GM12878 (cell line): ENCODE data around the gene SERPINE2. TPM values are rescaled to one million over a fixed set of nuclear protein-coding genes. Genes with fewer than 3 reads are reported as not detected.
"Not testable (repeated sequence)": the region's sequence is repeated elsewhere in the genome, so short reads cannot be mapped to it uniquely, and the experiment has no call there.

Experiments
- ATAC-seq: fragments of 200-7000 bp; cut with Tn5 transposase; 3 replicates; pipeline ENCODE4 v1.9.1; 2020; ENCODE audit warnings: mild to moderate bottlenecking, moderate library complexity
- BruUV-seq: library from RNA; stranded (reverse); fragments of 400-500 nt; replicated peaks from 2 replicates; lab custom pipeline; 2021; lab: Mats Ljungman, UMichigan
- CTCF ChIA-PET: fragments of 300-600 bp; sonication (Branson Sonifier 250); formaldehyde crosslinking; extraction: SDS; loops from one replicate; lab custom pipeline; 2021; ENCODE audit warnings: inconsistent platforms; lab: Yijun Ruan, JAX
- POLR2A ChIA-PET: fragments of 350-600 bp; formaldehyde crosslinking; extraction: SDS; loops from one replicate; lab custom pipeline; 2021; ENCODE audit warnings: inconsistent platforms; lab: Charles Lee
- RAD21 ChIA-PET: fragments of 300-600 bp; sonication (Branson Sonifier 250); formaldehyde crosslinking; loops from one replicate; lab custom pipeline; 2023; ENCODE audit warnings: antibody characterized with exemption; ENCODE audit not compliant: unreplicated experiment; lab: Charles Lee
- SMC1A ChIA-PET: fragments of 300-600 bp; sonication (Branson Sonifier 250); formaldehyde crosslinking; loops from one replicate; lab custom pipeline; 2023; ENCODE audit not compliant: unreplicated experiment, uncharacterized antibody; lab: Charles Lee
- DNase-seq: peaks from one replicate; pipeline ENCODE4 v3.0.0-alpha.2; 2011; ENCODE audit warnings: low read depth, low spot score
- FAIRE-seq: peaks from 3 replicates; lab custom pipeline; 2011; peaks lifted over from hg19 to GRCh38; lab: Jason Lieb, UNC
- H2AFZ ChIP-seq: 2 replicates; pipeline ENCODE4 v1.6.0; 2011; ENCODE audit warnings: low read depth, low read length, control low read depth; ENCODE audit not compliant: control insufficient read depth
- H3K27ac ChIP-seq: 2 replicates; pipeline ENCODE4 v1.5.1; 2011; ENCODE audit warnings: control low read depth; ENCODE audit not compliant: control insufficient read depth, insufficient read depth
- H3K27me3 ChIP-seq, 2 experiments: replicated peaks in 1 of 2; 2 replicates each; pipeline versions ENCODE4 v1.6.0 to v1.6.1; 2011; ENCODE audit warnings: low read length in 1 of 2; ENCODE audit not compliant: control insufficient read depth in 2 of 2, insufficient read depth in 2 of 2
- H3K36me3 ChIP-seq, 2 experiments: 2 replicates each; pipeline ENCODE4 v1.5.1; 2011; ENCODE audit warnings: low read length in 1 of 2; ENCODE audit not compliant: control insufficient read depth in 2 of 2, insufficient read depth in 2 of 2
- H3K4me1 ChIP-seq: 2 replicates; pipeline ENCODE4 v1.6.1; 2011; ENCODE audit warnings: mild to moderate bottlenecking, low read length, moderate library complexity, mixed read lengths; ENCODE audit not compliant: control insufficient read depth, insufficient read depth
- H3K4me2 ChIP-seq: 2 replicates; pipeline ENCODE4 v1.6.0; 2011; ENCODE audit warnings: control low read depth; ENCODE audit not compliant: control insufficient read depth, insufficient read depth
- H3K4me3 ChIP-seq: fragments of 200-600 bp; sonication (generic); 2 replicates; pipeline ENCODE4 v1.5.1; 2016
- H3K79me2 ChIP-seq: 2 replicates; pipeline ENCODE4 v1.6.0; 2011; ENCODE audit warnings: low read length; ENCODE audit not compliant: control insufficient read depth, insufficient read depth
- H3K9ac ChIP-seq: 2 replicates; pipeline ENCODE4 v1.8.0; 2011; ENCODE audit warnings: low read length, control low read depth, mixed read lengths; ENCODE audit not compliant: control insufficient read depth, insufficient read depth
- H3K9me3 ChIP-seq: replicated peaks from 3 replicates; pipeline ENCODE4 v1.5.1; 2011; ENCODE audit warnings: mild to moderate bottlenecking, low read length; ENCODE audit not compliant: control insufficient read depth, insufficient read depth
- H4K20me1 ChIP-seq: 2 replicates; pipeline ENCODE4 v1.6.0; 2011; ENCODE audit not compliant: control insufficient read depth, insufficient read depth
- FOS ChIP-seq: IDR thresholded peaks from 3 replicates; pipeline ENCODE4 v1.6.1; 2011; ENCODE audit warnings: borderline replicate concordance; ENCODE audit not compliant: insufficient read length; ENCODE audit errors: extremely low read depth
- HDGF ChIP-seq: fragments of 450-650 bp; IDR thresholded peaks from 2 replicates; pipeline ENCODE4 v1.6.1; 2016; ENCODE audit warnings: antibody characterized with exemption
- SIX5 ChIP-seq: IDR thresholded peaks from 2 replicates; pipeline ENCODE4 v1.6.1; 2011; ENCODE audit warnings: mild to moderate bottlenecking, low read depth, low read length, moderate library complexity; ENCODE audit not compliant: severe bottlenecking
- TAF1 ChIP-seq: IDR thresholded peaks from 2 replicates; pipeline ENCODE4 v1.6.1; 2011; ENCODE audit warnings: mild to moderate bottlenecking, low read depth, low read length, borderline replicate concordance
- WGBS: methylation state at CpG from one replicate; pipeline ENCODE4 v1.1.6; 2016; ENCODE audit warnings: low lambda C conversion rate; ENCODE audit not compliant: insufficient replicate concordance, insufficient coverage; ENCODE audit errors: missing lambda C conversion rate; 5-methylcytosine and 5-hydroxymethylcytosine counted together
- in situ Hi-C: fragments of 300-500 bp; cut with MboI; formaldehyde crosslinking; loops from 9 replicates; pipeline ENCODE4 v1.14.3; 2018; ENCODE audit warnings: mixed read lengths
- intact Hi-C: fragments of 100-400 bp; cut with micrococcal nuclease; formaldehyde crosslinking; loops from one replicate; pipeline ENCODE4 v1.14.2; 2022; ENCODE audit not compliant: unreplicated experiment
- polyA plus RNA-seq, 11 experiments: library from polyadenylated mRNA; depleted of rRNA in 4 of 11; unstranded in 6 of 11; stranded (reverse) in 5 of 11; fragments of >200 nt; fragmentation: Nextera tagmentation in 4 of 11; fragmentation: Illumina TruSeq in 1 of 11; extraction: Ambion mirVana in 4 of 11; extraction: Trizol in 1 of 11; gene quantifications; 1 replicate in 1 of 11; 2 replicates in 10 of 11; pipeline versions ENCODE4 v1.2.1 to v1.2.3, GENCODE V29; 2011 to 2016; ENCODE audit warnings: inconsistent platforms in 2 of 11, missing spikeins in 2 of 11, low read depth in 1 of 11
- total RNA-seq, 4 experiments: library from RNA; depleted of rRNA in 3 of 4; stranded (reverse); fragments of >200 nt in 3 of 4; fragmentation: Illumina TruSeq in 1 of 4; extraction: Trizol in 1 of 4; gene quantifications; 2 replicates each; pipeline versions ENCODE4 v1.2.1 to v1.2.3, GENCODE V29; 2013 to 2021
- TF ChIP-seq, protein P1 (sequence below): IDR thresholded peaks from 2 replicates; pipeline ENCODE4 v1.6.1; 2011; ENCODE audit warnings: low read depth, mild to moderate bottlenecking, low read length, moderate library complexity, borderline replicate concordance; ENCODE audit errors: extremely low read depth
- TF ChIP-seq, protein P2 (sequence below): fragments of 450-650 bp; formaldehyde crosslinking; IDR thresholded peaks from 2 replicates; pipeline ENCODE4 v1.4.0; 2022; ENCODE audit warnings: mild to moderate bottlenecking, moderate library complexity

The SERPINE2 gene
- total and polyA plus RNA-seq, 10 of the 15 experiments (the other 5 are each of a cell fraction or from before 2014, with no cell fraction given): 0.18 to 1.7 (median 0.39) TPM

DNA sequence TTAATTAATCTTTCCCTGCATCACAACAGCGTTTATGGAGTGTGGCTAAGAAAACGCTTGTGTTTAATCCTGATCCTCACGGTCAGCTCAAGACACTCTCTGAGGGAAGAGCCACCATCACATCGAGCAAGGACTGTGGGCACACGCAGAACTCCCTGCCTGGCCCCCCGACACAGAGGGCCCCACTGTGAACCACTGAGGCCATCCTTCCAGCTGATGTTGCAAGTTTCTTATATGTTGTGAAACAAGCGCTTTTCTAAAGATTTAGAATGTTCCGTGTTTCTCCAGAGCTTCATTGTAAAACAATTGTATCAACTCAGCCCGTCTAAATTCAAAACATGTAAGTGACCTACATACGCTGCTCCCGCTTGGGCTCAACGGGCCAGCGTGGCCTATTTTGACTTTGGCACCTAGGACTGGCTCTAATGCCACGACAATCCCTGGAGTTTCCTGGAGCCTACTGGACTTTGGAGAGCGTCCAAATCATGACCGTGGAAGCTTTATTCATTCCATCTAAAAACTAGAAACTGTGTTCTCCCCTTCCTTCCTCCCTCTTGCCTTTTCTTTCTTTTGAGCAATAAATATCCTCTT is 34.9 kb downstream of the SERPINE2 start:
- Histone ChIP-seq H3K79me2 (no peaks in the 10 kb centered on the region), H3K4me2 (no peak overlapping the region), H3K4me1 (no peaks in the 10 kb centered on the region), H3K36me3 (no peaks in the 10 kb centered on the region), H3K27me3 (no peaks in the 10 kb centered on the region; a peak in 2 of 4 replicates), H2AFZ (no peak overlapping the region), H3K27ac (no peak overlapping the region), H3K9me3 (no peaks in the 10 kb centered on the region), H4K20me1 (no peaks in the 10 kb centered on the region), H3K9ac (no peak overlapping the region), H3K4me3 (no peak overlapping the region)
- TF ChIP-seq, protein P1, sequence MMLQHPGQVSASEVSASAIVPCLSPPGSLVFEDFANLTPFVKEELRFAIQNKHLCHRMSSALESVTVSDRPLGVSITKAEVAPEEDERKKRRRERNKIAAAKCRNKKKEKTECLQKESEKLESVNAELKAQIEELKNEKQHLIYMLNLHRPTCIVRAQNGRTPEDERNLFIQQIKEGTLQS: no peak
- TF ChIP-seq, protein P2, sequence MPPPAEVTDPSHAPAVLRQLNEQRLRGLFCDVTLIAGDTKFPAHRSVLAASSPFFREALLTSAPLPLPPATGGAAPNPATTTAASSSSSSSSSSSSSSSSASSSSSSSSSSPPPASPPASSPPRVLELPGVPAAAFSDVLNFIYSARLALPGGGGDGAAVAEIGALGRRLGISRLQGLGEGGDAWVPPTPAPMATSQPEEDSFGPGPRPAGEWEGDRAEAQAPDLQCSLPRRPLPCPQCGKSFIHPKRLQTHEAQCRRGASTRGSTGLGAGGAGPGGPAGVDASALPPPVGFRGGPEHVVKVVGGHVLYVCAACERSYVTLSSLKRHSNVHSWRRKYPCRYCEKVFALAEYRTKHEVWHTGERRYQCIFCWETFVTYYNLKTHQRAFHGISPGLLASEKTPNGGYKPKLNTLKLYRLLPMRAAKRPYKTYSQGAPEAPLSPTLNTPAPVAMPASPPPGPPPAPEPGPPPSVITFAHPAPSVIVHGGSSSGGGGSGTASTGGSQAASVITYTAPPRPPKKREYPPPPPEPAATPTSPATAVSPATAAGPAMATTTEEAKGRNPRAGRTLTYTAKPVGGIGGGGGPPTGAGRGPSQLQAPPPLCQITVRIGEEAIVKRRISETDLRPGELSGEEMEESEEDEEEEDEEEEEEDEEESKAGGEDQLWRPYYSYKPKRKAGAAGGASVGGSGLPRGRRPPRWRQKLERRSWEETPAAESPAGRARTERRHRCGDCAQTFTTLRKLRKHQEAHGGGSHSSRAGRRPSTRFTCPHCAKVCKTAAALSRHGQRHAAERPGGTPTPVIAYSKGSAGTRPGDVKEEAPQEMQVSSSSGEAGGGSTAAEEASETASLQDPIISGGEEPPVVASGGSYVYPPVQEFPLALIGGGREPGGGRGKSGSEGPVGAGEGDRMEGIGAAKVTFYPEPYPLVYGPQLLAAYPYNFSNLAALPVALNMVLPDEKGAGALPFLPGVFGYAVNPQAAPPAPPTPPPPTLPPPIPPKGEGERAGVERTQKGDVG (CRISPR knock-in tag): no peak
- no peak for TF ChIP-seq FOS
- TF ChIP-seq HDGF: no peak
- TF ChIP-seq SIX5: no peak
- TF ChIP-seq TAF1: no peak
- ChIA-PET RAD21 (no interaction called here), CTCF (interaction anchor here (1.5 to 5.0 kb wide), 3 partner anchors 10 to 280 kb away, joined by 6 to 30 read pairs (median 9); no protein-coding TSS in a partner anchor), SMC1A (interaction anchor here (0.6 to 1.8 kb wide), 3 partner anchors 11 to 220 kb away, joined by 3 to 6 read pairs (median 3); no protein-coding TSS in a partner anchor), POLR2A (no interaction called here)
- BruUV-seq: no TSS peak
- FAIRE-seq (no peak), ATAC-seq (no peak), DNase-seq (no peak)
- intact Hi-C loops: no loop called here
- WGBS: 57% methylated on average over 16 of the region's 16 CpGs
- in situ Hi-C loops: no loop called here

DNA sequence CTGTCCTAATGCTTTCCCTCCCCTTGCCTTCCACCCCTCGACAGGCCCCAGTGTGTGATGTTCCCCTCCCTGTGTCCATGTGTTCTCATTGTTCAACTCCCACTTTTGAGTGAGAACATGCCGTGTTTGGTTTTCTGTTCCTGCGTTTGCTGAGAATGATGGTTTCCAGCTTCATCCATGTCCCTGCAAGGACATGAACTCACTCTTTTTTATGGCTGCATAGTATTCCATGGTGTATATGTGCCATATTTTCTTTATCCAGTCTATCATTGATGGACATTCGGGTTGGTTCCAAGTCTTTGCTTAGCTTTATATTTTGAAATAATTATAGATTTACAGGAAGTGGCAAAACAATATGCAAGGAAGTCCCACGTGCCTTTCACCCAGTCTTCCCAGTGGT is 38.4 kb downstream of the SERPINE2 start:
- RAD21 ChIA-PET, intact Hi-C loops, H3K27me3 ChIP-seq, H3K27ac ChIP-seq, H3K79me2 ChIP-seq, H3K4me1 ChIP-seq, DNase-seq, BruUV-seq, H3K9me3 ChIP-seq, POLR2A ChIA-PET, H4K20me1 ChIP-seq, in situ Hi-C loops, H3K4me3 ChIP-seq, H2AFZ ChIP-seq, H3K4me2 ChIP-seq, H3K9ac ChIP-seq, FAIRE-seq, H3K36me3 ChIP-seq, ATAC-seq: not testable (repeated sequence)
- 48% methylated on average over 5 of the region's 5 CpGs for WGBS
- ChIA-PET CTCF (interaction anchor here (0.6 to 1.9 kb wide), 2 partner anchors 9 to 30 kb away, joined by 3 to 7 read pairs; no protein-coding TSS in a partner anchor), SMC1A (interaction anchor here (1.7 kb wide), 1 partner anchor 31 kb away, joined by 4 read pairs; no protein-coding TSS in a partner anchor)
